ENCODE data around the gene MORN4.
"Not testable (repeated sequence)": the region's sequence is repeated elsewhere in the genome, so short reads cannot be mapped to it uniquely, and the experiment has no call there.

Gene MORN4

GRCh38 chr10:97596101-97597082 is 36.9 kb downstream of the MORN4 start:
- DNase-seq, result peak; percentile 77

- peak; percentile 8 for DNase-seq
Measured at GRCh38 chr10:97593421-97593820, 39.9 kb downstream of the MORN4 start.

- no peak for DNase-seq
Measured at GRCh38 chr10:97590748-97591495, 42.4 kb downstream of the MORN4 start.

- no peak for DNase-seq
Measured at GRCh38 chr10:97590082-97590747, 43.1 kb downstream of the MORN4 start.

- DNase-seq, result no peak
Measured at GRCh38 chr10:97589479-97589878, 43.8 kb downstream of the MORN4 start, which contains the start of gene C10orf62. Gene C10orf62 (plus strand): TSS chr10:97589721. CDS start chr10:97589898, 177 bp downstream.

- no peak for DNase-seq
Measured at GRCh38 chr10:97587183-97587582, 46.1 kb downstream of the MORN4 start.

- no peak for DNase-seq
Measured at GRCh38 chr10:97585439-97585811, 47.9 kb downstream of the MORN4 start.

GRCh38 chr10:97584798-97585438 is 48.4 kb downstream of the MORN4 start:
- DNase-seq, result no peak

- peak; percentile 70 for DNase-seq
Measured at GRCh38 chr10:97584060-97584797, 49.1 kb downstream of the MORN4 start, which contains the start of gene HOGA1. Gene HOGA1 (plus strand): TSS chr10:97584389. CDS start chr10:97584704, 315 bp downstream.

GRCh38 chr10:97583476-97583875 is 49.8 kb downstream of the MORN4 start:
- DNase-seq, result no peak

- no peak for DNase-seq
Measured at GRCh38 chr10:97582169-97582568, 51.1 kb downstream of the MORN4 start.

- DNase-seq, result no peak
Measured at GRCh38 chr10:97580421-97581367, 52.6 kb downstream of the MORN4 start.

GRCh38 chr10:97578171-97578844 is 55.0 kb downstream of the MORN4 start:
- DNase-seq, result no peak

GRCh38 chr10:97577701-97578100 is 55.6 kb downstream of the MORN4 start:
- DNase-seq, result no peak

GRCh38 chr10:97576487-97576886 is 56.8 kb downstream of the MORN4 start:
- DNase-seq, result not testable (repeated sequence)

- no peak for DNase-seq
Measured at GRCh38 chr10:97575127-97575668, 58.1 kb downstream of the MORN4 start.

GRCh38 chr10:97574374-97575126 is 58.8 kb downstream of the MORN4 start:
- DNase-seq, result peak; percentile 35

GRCh38 chr10:97573672-97574071 is 59.6 kb downstream of the MORN4 start:
- no peak for DNase-seq

- DNase-seq, result no peak
Measured at GRCh38 chr10:97573021-97573420, 60.3 kb downstream of the MORN4 start.

All from HCEC 1CT (cell line).